HG02884 (cell line): ENCODE measurements around the gene SERPINB3.
"Not testable (repeated sequence)": the region's sequence is repeated elsewhere in the genome, so short reads cannot be mapped to it uniquely, and the experiment has no call there.

Source experiments
- ATAC-seq: cut with Tn5 transposase; IDR thresholded peaks from one replicate; pipeline ENCODE4 v1.9.1; 2021; ENCODE audit warnings: mild to moderate bottlenecking, moderate library complexity; ENCODE audit not compliant: unreplicated experiment

SERPINB3 gene

DNA sequence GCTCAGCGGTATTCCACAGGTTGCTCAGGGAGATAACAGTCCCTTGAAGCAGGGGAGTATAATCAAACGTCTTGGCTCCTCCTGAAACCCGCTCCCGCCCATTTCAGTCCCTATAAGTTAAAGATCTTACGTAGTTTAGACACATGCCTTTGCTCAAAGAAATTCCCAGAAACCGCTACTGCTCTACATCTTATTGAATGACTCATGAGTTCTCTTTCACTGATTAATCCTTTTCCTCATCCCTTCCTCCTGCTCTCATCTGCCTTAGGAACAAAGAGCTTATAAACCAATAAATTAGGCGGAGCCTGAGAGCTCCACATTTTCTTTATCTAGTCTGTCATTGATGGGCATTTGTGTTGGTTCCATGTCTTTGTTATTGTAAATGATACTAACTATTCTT lies 13.5 kb downstream of the SERPINB3 start:
- no peak for ATAC-seq

DNA sequence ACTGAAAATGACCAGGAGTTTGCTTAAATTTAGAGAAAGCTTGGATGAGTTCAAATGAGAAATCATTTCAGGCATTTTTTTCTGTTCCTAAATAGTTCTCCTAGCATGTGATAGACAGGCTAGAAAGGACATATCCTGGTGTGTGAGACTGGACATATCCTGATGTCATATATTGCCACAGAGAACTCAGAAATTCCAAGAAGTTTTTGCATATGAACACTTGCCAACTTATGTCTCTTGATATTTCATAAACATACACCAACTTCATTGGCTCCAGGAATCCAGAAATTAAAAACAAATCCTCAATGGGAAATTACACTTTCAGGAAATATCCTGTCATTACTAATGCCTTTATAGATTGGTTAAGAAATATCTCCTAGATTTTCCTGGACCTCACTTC lies 14.8 kb downstream of the SERPINB3 start:
- no peak for ATAC-seq

DNA sequence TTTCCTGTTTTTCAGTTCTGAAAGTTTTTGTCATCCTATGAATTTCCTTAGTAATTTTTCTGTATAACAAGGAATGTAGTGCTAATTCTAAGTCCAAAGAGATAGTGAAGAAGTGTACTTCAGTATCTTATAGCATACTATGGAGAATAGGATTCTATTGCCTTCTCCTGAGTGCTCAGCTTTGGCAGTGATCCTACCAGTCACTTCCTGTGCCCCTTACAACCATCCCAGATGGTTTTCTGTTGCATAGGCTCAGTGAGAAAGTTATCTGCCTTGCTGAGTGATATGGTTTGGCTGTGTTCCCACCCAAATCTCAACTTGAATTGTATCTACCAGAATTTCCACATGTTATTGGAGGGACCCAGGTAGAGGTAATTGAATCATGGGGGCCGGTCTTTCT lies 17.0 kb downstream of the SERPINB3 start:
- not testable (repeated sequence) for ATAC-seq

DNA sequence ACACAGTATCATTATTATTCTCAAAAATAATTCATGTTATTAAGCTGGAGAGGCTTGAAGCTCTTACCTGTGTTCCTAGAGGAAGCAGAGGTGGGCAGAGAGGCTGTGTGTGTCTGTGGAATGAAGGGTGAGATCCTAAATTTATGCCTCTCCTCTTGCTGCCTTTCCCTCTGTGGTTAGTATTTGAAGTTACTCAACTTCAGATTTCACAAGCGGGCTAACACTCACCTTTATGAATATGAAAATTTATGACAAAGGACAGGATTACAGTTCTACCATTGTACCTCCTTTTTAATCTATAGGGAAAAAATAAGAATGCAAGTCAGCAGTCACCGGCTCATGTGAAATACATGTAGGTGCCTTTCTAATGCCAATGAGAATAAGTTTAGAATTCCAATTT lies 17.6 kb downstream of the SERPINB3 start, which contains the start of gene SERPINB4:
Gene SERPINB4 (minus strand): TSS at position 115 of the 400 bp plus-strand sequence. CDS start 679 bp downstream, outside the sequence.
- not testable (repeated sequence) for ATAC-seq

DNA sequence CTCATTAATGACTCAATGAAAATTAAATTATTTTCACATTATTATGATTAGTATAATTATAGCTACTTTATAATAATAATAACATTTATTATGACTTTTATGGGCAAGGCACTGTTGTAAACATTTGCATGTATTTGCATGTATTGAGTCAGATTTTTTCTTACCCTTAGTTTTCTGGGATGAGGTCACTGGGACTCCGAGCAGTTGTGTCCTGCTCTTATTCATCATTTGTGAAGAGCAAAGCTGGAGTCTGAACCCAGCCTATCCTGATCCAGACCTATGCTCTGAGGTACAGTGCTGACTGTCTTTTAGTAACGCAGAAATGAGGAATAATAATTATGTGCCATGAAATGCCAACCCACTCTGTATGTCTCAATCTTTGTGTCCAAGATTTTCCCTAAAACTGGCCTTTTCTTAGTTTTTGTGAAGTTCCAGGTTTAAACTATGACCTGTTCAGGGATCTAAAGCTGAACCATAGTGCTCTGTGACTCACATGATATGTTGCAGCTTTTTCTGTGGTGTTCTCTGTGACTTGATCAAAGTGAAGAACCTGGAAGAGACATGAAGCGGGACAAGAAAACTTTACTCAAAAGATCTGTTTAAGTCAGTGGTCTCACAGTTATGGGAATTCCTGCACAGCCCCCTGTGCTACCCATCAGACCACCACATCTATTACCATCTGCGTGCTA lies 18.9 kb downstream of the SERPINB3 start:
- not testable (repeated sequence) for ATAC-seq

DNA sequence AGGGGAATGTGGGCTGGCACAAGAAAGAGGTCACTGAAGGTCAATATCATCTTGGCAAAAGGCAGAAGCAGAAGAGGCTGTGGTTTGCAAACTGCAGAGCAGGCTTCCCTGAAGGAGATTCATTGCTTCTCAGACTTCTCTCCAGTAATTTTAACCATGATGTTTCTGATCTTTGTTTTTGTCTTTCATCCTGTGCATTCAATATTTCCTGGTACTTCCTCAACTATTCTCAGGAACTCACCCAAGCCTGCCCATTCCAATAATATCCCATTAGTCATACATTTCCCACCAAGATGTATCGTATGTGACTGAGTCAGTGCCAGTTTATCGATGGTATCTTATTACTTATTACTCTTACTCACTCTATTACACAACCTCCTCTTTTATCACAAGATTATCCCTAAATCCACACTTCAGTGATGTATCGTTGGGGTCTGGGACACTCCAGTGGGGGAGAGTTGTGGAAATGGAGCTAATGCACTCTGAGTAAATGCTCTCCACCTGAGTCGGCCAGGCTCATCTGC lies 20.5 kb downstream of the SERPINB3 start:
- ATAC-seq = not testable (repeated sequence)

DNA sequence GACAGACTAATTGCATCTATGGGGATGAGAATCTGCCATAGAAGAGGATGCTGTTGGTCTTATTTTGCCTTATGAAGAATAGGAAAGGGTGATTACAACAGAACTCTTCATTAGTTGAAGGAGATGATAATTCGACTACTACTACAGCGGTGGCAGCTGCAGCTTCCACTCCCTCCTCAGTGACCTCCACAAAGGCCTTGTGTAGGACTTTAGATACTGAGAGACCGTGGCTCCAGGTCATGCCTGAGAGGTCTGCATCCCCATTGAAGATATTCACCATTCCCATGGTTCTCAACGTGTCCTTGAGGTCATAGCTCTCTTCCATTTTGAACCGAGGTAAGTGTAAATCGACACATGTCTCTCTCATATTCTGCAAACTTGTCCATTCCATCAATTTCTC lies 24.0 kb downstream of the SERPINB3 start:
- ATAC-seq = no peak

DNA sequence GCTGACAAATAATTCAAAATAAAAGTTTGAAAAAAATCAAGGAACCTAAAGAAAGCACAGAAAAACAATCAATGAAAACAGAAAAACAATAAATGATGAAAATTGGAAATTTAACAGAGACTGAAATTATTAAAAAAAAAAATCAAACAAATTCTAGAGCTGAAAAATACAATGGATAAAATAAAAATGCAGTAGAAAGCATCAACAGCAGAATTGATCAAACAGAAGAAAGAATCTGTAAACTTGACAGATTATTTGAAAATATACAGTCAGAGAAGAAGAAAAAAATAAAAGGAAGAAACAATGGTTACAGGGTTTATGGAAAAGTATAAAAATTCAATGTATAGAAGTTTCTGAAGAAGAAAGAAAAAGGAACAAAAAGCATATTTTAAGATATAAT lies 33.9 kb downstream of the SERPINB3 start:
- no peak for ATAC-seq

DNA sequence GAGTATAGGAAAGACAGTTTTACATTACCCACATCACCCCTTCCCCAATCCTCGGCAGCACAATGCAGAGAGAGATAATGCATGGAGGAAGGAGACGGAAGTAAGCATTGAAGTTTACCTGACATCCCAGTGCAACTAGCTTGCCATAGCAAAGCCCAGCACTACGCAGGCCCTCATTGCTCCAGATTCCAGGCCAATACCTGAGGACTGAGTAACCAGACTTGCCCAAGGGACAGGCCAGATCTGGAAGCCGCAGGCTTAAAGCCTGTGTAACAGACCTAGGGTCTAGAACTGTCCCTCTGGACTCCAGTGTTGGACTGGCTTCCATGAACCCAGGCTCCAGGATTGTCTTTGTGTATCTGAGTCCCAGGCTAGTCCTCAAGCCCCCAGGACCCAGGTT lies 35.3 kb downstream of the SERPINB3 start:
- ATAC-seq = no peak

DNA sequence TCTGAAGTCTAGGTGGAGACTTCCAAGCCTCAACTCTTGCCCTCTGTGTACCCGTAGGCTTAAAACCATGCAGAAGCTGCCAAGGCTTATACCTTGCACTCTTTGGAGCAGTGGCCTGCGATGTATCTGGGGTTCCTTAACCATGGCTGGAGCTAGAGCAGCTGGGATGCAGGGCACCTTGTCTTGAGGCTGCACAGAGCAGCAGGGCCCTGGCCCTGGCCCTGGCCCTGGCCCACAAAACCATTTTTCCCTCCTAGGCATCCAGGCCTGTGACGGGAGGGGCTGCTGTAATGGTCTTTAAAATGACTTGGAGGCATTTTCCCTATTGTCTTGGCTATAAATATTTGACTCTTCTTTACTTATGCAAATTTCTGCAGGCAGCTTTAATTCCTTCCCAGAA lies 36.8 kb downstream of the SERPINB3 start:
- ATAC-seq = no peak

DNA sequence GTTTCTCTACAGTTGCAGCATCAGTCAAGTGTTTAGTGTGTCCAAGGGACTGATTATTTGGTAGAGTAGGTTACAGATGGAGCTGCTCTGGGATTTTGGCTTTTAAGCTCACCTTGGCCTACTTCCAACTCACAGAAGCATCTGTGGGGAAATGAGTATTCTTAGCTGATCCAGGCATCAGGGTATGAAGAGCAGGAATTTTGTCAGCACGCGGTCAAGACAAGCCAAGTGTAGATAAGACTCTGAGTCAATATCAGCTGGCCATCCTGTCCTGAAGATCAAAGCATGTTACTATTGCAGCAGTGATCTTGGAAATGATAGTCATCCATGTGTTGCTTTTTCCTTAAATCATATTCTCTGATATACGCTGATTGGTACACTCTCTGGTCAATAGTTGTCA lies 42.0 kb downstream of the SERPINB3 start:
- no peak for ATAC-seq

DNA sequence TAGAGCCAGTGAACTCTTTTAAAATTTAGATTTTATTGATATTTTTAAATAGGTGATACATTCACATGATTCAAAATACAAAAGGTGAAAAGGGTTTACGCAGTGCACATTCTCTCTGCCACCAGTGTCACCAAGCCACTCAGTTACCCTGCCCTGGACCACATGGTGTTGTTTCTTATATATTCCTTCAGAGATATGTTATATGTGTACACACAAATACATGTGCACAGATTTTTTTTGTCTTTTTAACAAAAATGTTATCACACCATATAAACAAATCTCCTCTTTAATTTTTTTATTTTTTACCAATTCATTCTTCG lies 43.8 kb downstream of the SERPINB3 start:
- ATAC-seq = no peak

DNA sequence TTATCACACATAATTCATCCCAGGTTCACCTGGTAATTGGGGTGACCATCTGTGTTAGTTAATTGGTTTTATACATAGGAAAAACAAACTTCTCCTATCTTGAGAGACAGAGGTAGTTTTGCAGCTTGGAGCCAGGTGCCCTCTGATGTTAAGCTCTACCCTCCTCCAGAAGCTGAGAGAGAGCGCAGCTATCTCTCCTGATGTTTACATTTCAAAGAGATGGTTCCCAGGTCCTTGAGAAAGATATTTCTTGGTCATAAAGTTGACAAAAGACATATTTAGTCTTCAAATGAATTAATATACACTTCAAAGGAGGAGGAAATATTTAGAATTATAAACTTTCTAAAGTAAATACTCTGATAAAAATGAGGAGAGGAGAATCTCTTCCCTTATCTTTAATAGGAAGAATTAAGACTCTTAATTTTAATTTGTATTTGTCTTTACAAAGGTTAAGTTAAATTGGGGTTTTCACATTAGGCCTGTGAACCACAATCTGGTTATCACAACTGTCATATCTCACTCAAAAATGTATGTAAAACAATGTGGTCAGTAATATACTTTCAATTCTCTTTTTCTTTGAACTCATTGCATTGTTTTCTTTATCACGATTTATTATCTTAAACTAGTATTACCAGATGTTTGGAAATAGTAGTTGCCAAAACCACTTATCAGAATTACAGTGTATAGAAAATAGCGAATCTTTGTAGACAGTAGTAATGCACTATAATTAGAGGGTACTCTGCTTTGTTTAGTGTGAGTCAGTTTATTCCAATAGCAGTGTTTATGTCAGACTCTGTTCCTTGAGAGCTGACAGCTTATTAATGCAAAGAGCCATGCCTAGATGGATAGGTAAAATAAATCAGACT lies 44.4 kb downstream of the SERPINB3 start:
- peak; percentile 85 for ATAC-seq

DNA sequence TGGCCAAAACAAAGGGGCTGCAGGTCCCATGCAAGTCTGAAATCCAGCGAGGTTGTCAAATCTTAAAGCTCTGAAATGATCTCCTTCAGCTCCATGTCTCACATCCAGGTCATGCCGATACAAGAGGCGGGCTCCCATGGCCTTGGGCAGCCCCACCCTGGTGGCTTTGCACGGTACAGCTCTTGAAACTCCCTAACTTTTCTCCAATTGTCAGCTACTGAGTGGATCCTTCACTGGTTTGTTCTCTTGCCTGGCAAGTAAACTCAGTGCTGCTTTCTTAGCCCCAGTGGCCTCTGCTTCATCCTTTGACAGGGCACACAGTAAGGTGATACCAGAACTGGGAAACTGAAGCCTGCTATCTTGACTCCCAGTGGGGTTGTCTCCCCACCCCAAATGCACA lies 48.3 kb downstream of the SERPINB3 start:
- no peak for ATAC-seq

DNA sequence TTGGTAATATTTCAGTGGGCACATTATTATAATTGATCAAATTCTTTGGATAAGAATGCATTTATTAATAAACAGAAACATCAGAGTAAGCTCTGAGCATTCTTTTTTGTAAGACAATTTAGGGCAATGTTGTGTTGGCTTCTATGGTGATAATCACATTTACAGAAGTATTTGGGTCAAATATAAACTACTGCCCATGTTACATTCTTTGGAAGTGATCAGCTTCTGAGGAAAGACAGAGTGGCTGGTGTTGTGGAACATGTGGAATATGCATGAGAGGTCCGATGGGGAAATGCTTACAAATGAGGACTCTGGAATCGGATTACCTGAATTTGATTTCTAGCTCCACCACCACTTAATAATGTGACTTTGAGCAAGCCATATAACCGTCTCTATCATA lies 55.2 kb downstream of the SERPINB3 start:
- ATAC-seq = no peak
